Fibroblast of upper back skin (primary cell): Measurements from ENCODE around the gene SPAG16.
A peak's percentile ranks its signal among the peaks of the same experiment; 100 is the strongest.

Source experiments
- DNase-seq: peaks from one replicate; pipeline ENCODE4 v3.0.0-alpha.2; 2013

The SPAG16 gene

DNA sequence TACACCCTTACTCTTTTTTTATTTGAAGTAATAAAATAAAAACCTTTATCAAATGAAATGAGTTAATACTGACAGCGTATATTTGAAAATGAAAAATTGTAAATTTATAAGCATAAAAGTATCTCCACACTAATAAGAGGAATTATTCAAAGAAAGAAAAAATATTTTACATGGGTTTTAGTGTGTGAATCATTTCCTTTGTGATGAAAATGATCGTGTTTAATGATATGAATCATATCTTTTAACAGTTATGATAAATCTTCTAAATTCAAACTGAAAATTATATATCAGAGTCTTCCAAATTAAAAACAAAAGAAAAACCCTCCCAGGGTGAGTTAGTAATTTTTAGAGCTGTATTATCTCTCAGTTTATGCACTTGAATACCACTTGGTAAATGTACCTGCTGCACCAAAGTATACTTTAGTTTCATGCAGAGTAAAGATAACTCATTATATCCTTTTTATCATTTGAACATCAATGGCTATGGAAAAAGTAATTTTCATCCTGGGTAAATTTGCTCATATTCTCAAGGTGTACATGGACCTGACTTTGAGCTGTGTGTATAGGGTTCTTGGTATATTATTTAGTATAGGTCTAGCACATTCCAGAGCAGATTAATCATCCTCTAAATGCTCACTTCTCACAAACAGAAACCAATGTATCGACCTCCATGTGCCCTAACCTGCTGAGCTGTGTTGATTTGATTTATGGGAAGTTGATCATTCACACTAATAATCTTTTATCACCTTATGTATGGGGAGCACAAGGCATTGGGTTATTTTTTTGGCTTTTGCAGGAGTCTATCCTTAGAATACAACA lies 1027.9 kb downstream of the SPAG16 start:
- peak; percentile 24 for DNase-seq

DNA sequence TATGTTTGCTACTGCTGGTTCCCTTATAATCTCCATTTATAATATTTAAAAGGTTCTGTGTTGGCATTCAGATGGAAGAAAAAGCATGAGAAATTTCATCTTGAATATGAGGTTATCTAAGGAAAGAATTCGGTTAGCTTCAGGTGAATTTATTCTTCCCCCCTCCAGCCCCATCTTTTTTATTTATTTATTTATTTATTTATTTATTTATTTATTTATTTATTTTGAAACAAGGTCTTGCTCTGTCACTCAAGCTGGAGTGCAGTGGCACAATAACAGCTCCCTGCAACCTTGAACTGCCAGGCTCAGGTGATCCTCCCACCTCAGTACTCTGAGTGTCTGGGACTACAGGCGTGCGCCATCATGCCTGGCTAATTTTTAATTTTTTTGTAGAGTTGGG lies 1031.1 kb downstream of the SPAG16 start:
- no peak for DNase-seq

DNA sequence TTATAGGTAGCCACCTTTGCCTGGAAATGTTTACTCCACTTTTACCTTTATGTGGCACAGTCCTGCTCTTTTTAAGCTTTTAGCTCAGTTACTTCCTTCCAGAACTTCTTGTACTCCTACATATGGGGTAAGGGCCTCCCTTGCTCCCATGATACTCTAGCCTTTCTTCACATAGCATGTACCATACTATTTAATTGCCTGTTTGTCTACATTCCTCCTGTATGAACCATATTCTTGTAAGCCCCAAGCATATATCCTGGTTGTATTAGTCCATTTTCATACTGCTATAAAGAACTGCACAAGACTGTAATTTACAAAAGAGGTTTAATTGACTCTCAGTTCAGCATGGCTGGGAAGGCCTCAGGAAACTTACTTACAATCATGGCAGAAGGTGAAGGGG lies 1035.9 kb downstream of the SPAG16 start:
- no peak for DNase-seq

DNA sequence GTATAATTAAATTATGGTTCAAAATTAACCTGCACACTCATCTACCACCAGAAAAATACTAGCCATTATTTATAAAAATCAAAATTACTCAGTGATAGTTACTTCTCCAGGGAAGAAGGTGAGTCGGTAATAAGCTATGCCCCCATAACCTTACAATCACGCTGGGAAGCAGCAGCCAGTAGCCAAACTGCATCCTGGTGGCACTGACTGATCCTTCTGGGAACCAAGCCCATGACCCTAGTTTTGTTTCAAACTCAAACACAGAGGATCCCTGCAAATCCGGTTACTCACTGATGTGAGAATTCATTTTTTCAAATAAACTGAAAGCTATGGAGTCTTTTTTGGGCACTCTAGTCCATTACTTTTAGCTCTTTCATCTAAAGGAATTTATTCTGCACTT lies 1038.4 kb downstream of the SPAG16 start:
- DNase-seq: peak; percentile 54

DNA sequence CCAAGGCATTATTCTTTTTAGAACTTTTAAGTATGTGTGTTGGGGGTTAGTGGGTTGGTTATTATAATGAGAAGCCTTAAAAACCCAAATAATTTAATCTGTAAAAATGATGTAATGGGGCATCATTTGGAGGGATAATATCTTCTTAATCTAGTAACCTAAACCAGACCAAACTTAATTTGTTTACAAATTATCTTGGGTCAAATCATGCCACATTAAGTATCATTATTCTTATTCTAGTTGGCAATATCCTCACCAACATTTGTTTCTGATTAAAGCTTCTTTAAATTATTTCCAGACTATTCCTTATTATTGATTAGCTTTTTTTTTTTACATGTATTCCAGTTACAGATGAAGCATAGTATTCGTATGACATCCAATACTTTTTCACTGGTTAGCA lies 1041.1 kb downstream of the SPAG16 start:
- no peak for DNase-seq

DNA sequence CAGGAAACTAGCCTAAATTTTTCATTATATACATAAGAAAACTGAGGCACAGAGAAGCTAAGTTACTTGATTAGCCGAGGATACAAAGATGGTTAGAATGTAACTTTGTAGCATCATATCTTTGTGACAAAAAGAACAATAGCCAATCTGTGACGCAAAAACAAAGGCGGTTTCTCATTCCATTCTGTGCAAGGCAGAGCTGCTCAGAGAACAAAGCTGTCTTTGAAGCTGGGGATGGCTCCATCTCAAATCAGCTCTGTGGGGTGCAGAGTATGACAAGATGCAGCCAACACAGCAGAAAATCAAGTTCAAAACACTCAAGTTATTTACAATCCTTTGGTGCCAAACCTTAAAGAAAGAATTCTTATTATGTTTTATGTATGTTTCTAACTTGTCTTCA lies 1044.7 kb downstream of the SPAG16 start:
- DNase-seq: no peak

DNA sequence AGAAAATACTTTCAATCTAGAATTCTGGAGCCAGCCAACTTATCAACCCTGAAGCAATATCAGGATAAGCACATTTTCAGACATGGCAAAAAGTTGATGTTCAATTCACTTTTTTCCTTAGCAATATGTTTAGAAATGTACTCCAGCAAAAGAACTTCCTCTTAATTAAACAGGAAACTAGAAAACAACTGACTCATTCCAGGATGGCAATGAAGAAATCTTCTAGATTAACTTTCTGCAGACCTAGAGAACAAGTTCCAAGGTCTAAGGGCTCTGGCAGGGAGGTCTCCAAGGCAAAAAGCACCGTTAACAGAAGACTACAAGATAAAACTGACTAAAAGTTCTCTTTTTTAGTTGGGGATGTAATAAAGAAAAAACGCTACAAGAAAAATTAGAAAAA lies 1057.4 kb downstream of the SPAG16 start:
- no peak for DNase-seq

DNA sequence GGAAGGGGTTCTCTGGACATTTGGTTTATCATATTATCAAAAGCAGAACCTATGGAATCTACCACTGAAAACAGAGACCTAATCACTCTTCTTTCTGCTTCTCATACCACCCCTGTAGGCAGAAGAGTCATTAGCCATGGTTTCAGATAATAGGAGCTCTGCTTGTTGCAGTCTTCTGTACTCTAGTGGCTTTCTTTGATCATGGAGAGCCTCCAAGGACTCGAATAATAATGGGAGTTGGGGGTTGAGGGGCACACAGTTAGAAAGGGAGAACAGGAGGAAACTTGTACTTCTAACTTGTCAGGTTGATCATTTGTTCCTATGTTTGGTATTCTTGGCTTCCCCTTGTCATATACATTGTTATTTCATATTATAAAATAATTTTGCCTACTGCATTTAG lies 1074.2 kb downstream of the SPAG16 start:
- no peak for DNase-seq

DNA sequence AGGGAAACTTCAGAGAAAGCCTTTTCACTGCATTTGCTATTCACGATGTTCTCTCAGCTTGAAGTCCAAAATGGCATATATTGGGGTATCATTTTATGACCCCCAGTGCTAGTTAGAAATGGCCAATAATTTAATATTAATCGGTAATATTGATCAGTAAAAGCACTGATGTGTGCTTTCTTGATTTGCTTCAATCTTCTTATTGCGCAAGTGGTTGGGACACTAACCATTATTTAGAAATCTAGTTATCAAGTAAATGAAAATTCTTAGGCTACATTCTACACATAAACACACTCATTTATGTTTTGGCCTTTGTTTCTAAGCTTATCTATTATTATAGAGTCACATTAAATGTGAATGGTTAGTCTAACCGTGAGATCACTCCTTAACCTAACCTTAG lies 1076.9 kb downstream of the SPAG16 start:
- no peak for DNase-seq

DNA sequence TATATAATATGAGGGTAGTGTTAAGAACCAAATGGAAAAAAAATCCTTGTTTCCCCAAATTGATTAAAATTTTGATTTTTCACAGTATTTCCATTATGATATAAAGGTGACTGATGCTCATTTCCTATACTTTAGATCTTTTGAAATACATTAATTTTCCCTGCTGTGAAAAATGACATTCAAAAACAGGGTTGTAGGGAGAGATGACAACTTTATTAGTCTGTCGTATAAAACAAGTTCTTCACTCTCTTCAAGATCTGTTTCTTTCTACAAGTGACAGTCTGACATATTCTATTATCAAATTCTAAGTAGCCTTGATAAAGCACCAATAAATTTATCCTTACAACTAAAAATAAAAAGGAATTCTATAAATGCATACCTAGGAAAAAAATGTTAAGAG lies 1081.3 kb downstream of the SPAG16 start:
- DNase-seq: no peak

DNA sequence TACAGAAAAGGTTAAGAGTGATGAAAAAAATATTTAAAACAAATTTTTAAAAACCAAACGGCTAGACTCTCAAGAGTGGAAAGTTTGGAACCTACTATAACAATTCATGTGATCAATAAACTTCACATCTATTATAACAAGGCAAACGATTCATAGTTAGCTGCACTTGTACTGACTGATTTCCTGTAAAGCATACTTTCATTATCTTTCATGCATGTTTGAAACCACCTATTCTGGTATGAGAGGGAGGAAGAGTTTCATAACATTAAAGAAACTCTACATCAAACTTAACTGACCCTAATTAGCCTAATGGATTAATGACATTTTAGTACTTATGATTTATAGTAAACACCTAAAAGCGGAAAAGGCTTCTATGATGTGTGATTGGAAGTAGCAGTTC lies 1082.9 kb downstream of the SPAG16 start:
- no peak for DNase-seq

DNA sequence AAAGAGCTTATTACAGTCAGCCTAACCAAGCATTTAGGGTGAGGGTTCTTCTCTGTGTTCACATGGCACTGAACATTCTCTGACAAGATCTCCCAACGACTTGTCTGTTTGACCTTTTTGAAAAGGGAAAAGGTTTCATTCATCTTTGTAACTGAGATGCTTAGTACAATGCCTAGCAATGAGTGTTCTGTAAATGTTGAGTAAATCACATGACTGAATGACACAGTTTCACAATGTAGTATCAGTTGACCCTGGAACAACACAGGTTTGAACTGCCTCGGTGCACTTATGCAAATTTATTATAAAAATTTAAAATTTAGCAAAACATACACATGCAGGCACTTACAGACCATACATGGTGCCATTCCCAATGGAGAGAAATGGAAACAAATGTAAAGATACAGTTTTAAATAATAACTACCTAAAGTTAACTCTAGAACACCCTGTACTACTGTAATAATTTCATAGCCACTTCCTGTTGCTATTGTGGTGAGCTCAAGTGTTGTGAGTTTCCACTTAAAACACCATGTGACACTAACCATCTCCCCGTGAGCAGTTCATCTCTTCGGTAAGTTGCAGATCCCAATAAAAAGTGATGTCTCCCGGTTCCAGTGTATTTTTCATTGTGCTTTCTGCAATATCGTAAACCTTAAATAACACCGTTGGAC lies 1092.5 kb downstream of the SPAG16 start:
- DNase-seq: no peak

DNA sequence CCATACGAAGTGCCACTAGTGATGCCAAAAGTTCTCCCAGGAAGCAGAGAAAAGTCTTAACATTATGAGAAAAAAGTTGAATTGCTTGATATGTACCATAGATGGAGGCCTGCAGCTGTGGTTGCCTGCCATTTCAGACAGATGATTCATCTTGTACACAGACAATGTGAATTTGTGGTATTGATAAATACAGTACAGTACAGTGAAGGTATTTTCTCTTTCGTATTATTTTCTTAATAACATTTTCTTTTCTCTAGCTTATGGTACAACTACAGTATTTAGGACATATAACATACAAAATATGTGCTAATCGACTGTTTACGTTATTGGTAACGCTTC lies 1093.0 kb downstream of the SPAG16 start:
- peak; percentile 5 for DNase-seq

DNA sequence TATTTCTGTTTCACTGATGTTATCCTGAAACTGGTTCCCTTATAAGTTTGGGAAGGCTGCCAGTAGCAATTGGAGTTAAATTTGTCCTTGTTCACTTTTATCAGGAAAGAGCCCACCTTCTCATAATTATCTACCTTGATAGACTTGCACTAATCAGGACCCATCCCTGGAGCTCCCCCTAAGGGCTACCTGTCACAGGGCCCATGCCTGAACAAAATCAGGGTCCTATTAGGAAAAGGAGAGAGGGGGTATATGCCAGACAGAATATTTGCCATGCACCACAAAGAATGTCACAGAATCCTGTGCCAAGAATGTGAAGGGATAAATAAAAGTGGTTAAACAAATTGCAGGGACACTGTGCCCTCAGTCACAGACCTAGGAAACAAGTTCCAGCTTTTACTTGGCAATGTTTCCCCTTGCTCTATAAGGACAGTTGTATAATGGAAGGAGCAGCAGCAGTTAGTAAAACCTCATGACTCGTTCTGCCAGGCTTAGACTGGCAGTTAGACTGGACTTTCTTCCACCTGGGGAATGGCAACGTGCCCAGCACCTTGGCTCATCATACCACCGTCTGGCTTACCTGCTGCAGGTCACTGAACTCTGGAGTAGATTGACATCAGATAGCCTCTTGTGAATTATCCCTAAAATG lies 1094.3 kb downstream of the SPAG16 start:
- DNase-seq: no peak

DNA sequence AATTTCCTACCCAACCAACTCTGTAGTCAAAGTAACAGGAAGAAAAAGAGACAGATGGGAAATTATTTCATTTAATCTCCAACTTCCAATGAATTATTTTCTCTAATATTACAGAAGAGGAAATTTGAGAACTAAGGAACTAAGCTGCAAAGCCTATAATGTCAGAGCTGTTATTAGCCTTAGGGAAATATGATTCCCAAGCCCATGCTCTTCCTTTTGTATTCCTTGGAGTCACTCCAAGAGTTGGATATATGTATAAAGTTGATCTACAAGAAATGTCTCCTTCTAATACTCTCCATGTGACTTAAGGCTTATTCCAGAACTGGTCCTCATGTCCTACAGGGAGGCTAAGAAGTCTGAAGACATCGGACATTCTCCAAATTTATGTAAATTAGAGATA lies 1095.0 kb downstream of the SPAG16 start:
- no peak for DNase-seq

DNA sequence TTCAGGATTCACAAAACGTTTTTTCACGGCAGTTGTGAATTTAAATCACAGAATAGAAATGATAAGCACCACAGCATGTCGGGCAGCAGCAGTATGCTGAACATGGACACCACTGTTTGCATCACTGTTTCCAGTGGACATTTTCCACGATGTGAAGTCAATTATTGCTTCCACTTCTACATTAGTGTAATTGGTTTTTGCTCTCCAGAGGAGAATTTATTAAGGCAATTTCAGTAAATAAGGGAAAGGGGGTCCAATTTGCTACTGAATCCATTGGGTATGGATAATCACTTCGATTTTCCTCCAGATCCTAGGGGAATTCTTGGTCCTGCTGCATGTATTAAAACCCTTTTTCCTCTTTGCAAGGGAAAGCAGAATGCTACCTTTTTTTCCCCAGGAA lies 1096.4 kb downstream of the SPAG16 start:
- no peak for DNase-seq

DNA sequence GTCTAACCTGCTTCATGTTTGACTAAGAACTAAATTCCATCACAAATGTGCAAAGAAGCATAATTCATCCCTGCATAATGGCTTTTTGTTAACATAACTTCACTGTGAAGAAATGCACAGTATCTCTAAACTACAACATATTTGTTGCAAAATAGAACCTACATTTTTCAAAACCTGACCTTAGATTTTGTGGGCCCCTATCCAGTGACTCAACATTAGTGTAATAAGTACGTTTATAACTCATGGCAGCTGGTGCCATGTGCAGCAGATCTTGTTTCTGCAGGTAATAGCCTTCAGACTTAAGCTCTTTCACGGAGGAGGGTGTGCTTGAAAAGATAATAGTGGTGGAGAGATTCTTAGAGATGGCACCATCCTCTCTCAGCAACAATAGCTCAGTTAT lies 1098.0 kb downstream of the SPAG16 start:
- DNase-seq: no peak

DNA sequence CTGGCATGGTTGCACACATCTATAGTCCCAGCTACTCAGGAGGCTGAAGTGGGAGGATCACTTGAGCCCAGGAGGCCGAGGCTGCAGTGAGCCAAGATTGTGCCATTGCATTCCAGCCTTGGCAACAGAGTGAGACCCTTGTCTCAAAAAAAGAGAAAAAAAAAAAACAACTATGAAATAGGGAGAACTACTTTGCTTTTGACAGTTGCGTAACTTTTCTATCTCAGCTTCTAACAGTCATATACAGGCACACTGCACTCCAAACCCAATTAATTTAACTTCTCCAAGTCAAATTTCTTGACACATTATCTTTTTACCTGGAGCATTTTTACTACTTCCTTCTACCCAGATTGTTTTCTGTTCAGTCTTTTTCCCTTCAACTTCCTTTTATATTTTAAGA lies 1102.5 kb downstream of the SPAG16 start:
- DNase-seq: no peak

DNA sequence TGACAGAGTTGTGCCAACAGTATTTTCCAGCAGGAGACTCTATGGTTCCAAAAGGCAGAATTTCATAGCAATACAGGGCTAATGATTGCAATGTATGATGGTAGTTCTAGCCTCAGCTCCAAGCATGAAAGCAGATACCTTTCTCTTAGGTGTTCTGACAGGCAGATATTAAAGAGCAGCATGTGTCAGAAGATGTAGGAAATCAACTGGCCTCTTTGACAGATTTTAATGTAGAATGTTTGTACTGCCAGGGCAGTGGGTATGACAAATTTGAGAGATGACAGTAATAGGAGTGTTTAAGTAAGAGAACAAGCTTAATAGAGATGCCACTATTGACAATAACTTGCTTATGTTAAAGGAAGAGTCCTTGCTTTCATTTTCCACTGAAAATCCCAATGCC lies 1105.1 kb downstream of the SPAG16 start:
- DNase-seq: no peak

DNA sequence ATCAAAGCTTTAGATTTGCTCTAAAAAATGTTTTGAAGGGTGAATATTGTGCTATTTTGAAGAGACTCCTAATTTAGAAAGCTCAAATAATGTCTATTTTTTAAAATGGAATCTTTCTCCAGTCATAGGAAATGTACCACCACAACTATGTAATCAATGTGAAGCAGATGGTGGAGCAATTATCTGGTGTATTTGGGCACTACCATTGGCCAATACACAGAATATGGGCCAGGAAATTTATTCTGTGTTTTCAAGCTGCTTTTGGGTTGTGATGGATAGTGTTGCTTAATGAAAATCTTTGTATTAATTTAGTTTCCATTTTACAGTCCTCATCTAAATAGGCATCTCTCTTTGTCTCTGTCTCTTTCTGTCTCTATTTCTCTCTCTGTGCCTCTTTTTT lies 1109.5 kb downstream of the SPAG16 start:
- DNase-seq: no peak

DNA sequence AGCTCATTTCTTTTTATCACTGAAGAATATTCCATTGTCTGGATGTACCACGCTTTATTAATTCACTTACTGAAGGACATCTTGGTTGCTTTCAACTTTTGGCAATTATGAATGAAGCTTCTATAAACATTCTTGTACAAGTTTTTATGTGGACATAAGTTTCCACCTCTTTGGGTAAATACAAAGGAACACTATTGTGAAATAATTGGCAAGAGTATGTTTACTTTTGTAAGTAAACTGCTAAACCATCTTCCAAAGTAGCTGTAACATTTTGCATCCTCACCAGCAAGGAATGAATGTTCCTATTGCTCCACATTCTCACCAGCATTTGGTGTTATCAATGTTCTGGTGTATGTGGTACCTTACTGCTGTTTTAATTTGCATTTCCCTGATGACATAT lies 1110.8 kb downstream of the SPAG16 start:
- no peak for DNase-seq

DNA sequence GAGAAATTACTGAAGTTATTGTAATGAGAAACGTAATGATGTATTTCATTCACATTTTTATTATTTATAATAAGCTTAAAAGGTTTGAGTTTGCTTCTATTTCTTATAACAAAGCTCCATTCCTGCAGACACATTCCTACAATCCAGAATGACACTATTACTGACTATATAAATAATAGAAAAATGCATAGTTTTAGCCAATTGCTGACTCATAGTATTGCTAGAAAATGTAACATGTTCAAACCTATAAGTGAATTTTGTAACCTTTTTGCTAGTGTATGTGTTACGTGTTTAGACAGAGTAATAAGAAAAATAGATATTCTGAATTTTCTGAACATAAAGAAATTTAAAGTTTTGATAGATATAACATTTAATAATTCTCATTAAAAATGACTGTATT lies 1117.3 kb downstream of the SPAG16 start:
- DNase-seq: no peak

DNA sequence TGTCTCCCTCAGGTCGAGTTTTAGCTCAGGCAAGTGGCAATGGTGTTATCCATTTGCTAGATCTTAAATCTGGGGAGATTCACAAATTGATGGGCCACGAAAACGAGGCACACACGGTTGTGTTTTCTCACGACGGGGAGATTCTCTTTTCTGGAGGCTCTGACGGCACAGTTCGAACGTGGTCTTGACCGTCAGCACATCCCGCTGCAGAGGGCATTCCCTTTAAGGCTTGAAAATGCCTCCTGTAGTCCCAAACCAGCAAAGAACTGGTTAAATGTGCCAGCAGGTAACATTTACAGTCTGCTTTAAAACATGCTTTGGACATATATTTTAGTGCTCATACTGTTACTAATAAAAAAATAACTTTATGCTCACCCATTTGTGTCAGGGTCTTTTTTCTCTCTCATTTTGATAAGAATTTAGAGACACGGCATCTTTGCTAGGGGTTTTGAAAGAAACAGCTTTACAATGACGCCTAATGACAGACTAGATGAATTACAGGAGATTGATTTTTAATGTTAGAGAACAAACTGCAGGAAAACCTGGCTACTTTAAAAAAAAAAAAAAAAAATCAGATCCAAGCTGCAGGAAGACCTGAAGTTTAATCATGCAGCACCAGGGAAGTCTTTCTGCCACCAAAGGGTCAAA lies 1126.0 kb downstream of the SPAG16 start:
- no peak for DNase-seq
